Upper lobe of left lung (tissue), 4 donors: ENCODE measurements around the gene ZNF618.

Experiments
- CTCF ChIP-seq, 6 experiments: fragments of 450-650 bp in 4 of 6; fragments of 200-600 bp in 2 of 6; sonication (generic) in 2 of 6; IDR thresholded peaks; one replicate each; pipeline ENCODE4 v1.5.1; 2016 to 2019; ENCODE audit warnings: antibody characterized with exemption in 6 of 6
- POLR2A ChIP-seq, 4 donors: fragments of 450-650 bp; IDR thresholded peaks; one replicate each; pipeline ENCODE4 v1.5.1; 2016 to 2017; ENCODE audit warnings: antibody characterized with exemption in 4 of 4, mild to moderate bottlenecking in 2 of 4
- POLR2AphosphoS5 ChIP-seq, 2 donors: sonication (generic); formaldehyde crosslinking; IDR thresholded peaks; one replicate each; pipeline ENCODE4 v1.5.1; 2017; ENCODE audit warnings: antibody characterized with exemption in 2 of 2

- TF ChIP-seq CTCF (IDR thresholded peaks at IDR 0.05) (no peak), POLR2AphosphoS5 (IDR thresholded peaks at IDR 0.05) (no peak), POLR2A (IDR thresholded peaks at IDR 0.05) (no peak)
These were observed 9.9 kb downstream of the ZNF618 start for GRCh38 chr9:113886026-113886369.
